Vagina (tissue), 2 donors: ENCODE data around the gene TBC1D22A. TPM values are rescaled to one million over a fixed set of nuclear protein-coding genes. Genes with fewer than 3 reads are reported as not detected.

Source experiments
- DNase-seq, 2 donors: peaks; one replicate each; pipeline ENCODE4 v3.0.0-alpha.2; 2017; ENCODE audit errors: extremely low spot score in 2 of 2
- H3K27ac ChIP-seq: fragments of 200-600 bp; sonication (generic); one replicate; pipeline ENCODE4 v1.5.1; 2019
- H3K27me3 ChIP-seq: fragments of 200-600 bp; sonication (generic); one replicate; pipeline ENCODE4 v1.5.1; 2019
- H3K36me3 ChIP-seq, 2 donors: fragments of 200-600 bp; sonication (generic); one replicate each; pipeline ENCODE4 v1.5.1; 2017 to 2019
- H3K4me1 ChIP-seq: fragments of 200-600 bp; sonication (generic); one replicate; pipeline ENCODE4 v1.5.1; 2019
- H3K4me3 ChIP-seq, 2 donors: fragments of 200-600 bp; sonication (generic); 1 replicate in 1 of 2; 2 replicates in 1 of 2; pipeline ENCODE4 v1.5.1; 2016 to 2019
- H3K9me3 ChIP-seq: fragments of 200-600 bp; sonication (generic); one replicate; pipeline ENCODE4 v1.5.1; 2019
- POLR2A ChIP-seq, 2 donors: fragments of 450-650 bp; IDR thresholded peaks; one replicate each; pipeline ENCODE4 v1.6.1; 2017; ENCODE audit warnings: antibody characterized with exemption in 2 of 2, mild to moderate bottlenecking in 2 of 2, moderate library complexity in 2 of 2
- POLR2AphosphoS5 ChIP-seq, 2 donors: sonication (generic); formaldehyde crosslinking; IDR thresholded peaks; one replicate each; pipeline ENCODE4 v1.9.0; 2017; ENCODE audit warnings: antibody characterized with exemption in 2 of 2, mild to moderate bottlenecking in 2 of 2, low read depth in 1 of 2; ENCODE audit not compliant: insufficient read depth in 1 of 2
- intact Hi-C: fragments of 100-400 bp; cut with DNase I; formaldehyde crosslinking; loops from one replicate; pipeline ENCODE4 v1.15.1; 2023
- total RNA-seq: library from RNA; depleted of rRNA; stranded (reverse); fragments of >200 nt; gene quantifications from one replicate; pipeline ENCODE4 v1.2.3, GENCODE V29; 2016
- TF ChIP-seq, protein P1 (sequence below), 3 experiments: fragments of 450-650 bp in 2 of 3; fragments of 200-600 bp in 1 of 3; sonication (generic) in 1 of 3; IDR thresholded peaks; one replicate each; pipeline ENCODE4 v1.5.1; 2017 to 2019; ENCODE audit warnings: antibody characterized with exemption in 3 of 3, mild to moderate bottlenecking in 2 of 3, moderate library complexity in 2 of 3

Gene TBC1D22A
- total RNA-seq, 1 donor from 2014 or later, result 38.3 TPM

- intact Hi-C loops, result no loop called here
- DNase-seq, result peak; percentile 69 to 79
- no peak for TF ChIP-seq POLR2AphosphoS5 (IDR thresholded peaks at IDR 0.05; ENCODE audit: insufficient read depth in 1 of 2, low read depth in 1 of 2)
- TF ChIP-seq, protein P1, sequence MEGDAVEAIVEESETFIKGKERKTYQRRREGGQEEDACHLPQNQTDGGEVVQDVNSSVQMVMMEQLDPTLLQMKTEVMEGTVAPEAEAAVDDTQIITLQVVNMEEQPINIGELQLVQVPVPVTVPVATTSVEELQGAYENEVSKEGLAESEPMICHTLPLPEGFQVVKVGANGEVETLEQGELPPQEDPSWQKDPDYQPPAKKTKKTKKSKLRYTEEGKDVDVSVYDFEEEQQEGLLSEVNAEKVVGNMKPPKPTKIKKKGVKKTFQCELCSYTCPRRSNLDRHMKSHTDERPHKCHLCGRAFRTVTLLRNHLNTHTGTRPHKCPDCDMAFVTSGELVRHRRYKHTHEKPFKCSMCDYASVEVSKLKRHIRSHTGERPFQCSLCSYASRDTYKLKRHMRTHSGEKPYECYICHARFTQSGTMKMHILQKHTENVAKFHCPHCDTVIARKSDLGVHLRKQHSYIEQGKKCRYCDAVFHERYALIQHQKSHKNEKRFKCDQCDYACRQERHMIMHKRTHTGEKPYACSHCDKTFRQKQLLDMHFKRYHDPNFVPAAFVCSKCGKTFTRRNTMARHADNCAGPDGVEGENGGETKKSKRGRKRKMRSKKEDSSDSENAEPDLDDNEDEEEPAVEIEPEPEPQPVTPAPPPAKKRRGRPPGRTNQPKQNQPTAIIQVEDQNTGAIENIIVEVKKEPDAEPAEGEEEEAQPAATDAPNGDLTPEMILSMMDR (IDR thresholded peaks at IDR 0.05), result no peak
- TF ChIP-seq POLR2A (IDR thresholded peaks at IDR 0.05), result no peak
Measured at GRCh38 chr22:47196166-47196849, 433.9 kb downstream of the TBC1D22A start.

DNA sequence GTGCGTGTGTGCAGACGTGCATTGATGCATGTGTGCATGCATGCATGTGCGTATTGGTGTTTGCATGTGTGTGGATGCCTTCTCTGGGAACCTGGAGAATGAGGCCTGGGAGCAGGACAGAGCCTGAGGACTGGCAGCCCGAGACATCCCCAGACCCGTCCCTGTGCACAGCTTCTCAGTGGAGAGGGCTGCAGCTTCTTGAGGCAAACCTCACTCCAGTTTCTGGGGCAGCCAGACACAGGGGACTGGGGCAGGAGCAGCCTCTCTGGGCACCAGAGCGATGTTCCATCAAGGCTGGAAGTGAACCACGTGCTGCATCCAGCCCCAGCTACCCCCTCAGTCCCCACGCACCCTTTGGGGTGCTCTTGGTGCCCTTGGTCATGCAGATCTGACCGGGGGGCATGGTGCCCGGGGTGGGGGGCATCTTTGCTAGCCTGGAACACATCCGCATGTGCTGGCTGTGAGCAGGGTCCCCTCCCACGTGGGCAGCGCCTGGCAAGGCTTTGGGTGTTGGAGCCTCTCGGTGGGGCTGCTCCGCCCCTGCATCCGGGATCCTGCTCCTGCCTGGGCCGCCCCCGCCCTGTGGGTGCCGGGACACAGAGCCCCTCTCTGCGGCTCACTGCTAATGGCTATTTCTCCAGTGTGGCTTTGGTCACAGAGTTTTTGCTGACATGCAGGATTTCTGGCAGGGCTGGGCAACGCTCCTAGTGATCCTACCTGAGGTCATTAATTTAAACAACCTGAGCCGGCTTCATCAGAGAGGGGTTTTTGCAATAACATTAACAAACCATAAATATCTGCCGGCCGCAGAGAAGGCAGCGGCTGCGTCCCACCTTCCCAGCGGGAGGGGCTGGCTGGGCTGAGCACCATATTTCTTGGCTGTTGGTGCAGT lies 434.7 kb downstream of the TBC1D22A start:
- DNase-seq, result peak; percentile 64 to 77
- TF ChIP-seq POLR2A (IDR thresholded peaks at IDR 0.05), result no peak
- TF ChIP-seq, protein P1 (IDR thresholded peaks at IDR 0.05), result no peak
- TF ChIP-seq POLR2AphosphoS5 (IDR thresholded peaks at IDR 0.05; ENCODE audit: insufficient read depth in 1 of 2, low read depth in 1 of 2), result no peak
- Histone ChIP-seq H3K36me3 (no peaks in the 10 kb centered on the region), H3K4me1 (no peaks in the 10 kb centered on the region), H3K27me3 (no peaks in the 10 kb centered on the region), H3K27ac (no peak overlapping the region), H3K4me3 (no peak overlapping the region), H3K9me3 (no peaks in the 10 kb centered on the region)
- intact Hi-C loops, result no loop called here

More at GRCh38 chr22:47196166-47196849, 433.9 kb downstream of the TBC1D22A start:
- no peaks in the 10 kb centered on the region for H3K36me3 ChIP-seq
- no peaks in the 10 kb centered on the region for H3K27me3 ChIP-seq
- no peak overlapping the region for H3K27ac ChIP-seq
- no peak overlapping the region for H3K4me3 ChIP-seq
- no peaks in the 10 kb centered on the region for H3K9me3 ChIP-seq
- H3K4me1 ChIP-seq, result no peaks in the 10 kb centered on the region

DNA sequence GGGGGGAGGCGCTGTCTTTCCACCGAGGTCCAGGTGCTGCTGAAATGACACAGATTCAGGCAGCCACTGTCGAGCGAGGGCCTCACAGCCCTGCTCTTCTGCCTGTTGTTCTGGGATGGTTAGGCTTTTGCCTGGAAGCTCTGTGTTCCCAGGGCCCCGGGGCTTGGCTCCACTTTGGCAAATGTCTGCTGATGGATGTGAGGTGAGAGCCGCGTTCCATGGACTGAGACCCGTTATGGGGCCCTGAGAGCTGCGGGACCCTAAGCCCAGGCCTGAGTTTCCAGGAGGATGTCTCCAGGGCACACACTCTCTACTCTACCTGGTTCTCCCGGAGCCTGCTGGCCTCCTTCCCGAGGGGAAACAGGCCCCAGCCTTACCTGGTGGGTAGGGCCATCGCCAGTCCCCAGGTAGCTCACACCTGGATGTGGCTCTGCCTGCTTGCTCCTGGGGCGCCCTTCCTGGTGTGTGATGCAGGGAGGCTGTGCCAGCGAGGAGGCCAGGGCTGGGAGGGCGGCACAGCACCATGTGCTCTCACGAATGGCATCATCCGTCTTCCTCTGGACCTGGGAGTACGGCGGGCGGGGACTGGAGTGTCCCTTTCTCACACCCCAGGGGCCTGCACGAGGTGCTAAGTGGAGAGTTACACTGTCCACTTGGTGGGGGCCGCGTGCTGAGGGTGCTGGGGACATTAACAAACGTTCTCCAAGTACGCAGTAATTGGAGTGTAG lies 435.5 kb downstream of the TBC1D22A start:
- Histone ChIP-seq H3K4me1 (no peaks in the 10 kb centered on the region), H3K36me3 (no peaks in the 10 kb centered on the region), H3K4me3 (no peak overlapping the region), H3K27ac (no peak overlapping the region), H3K27me3 (no peaks in the 10 kb centered on the region), H3K9me3 (no peaks in the 10 kb centered on the region)
- intact Hi-C loops, result no loop called here
- DNase-seq, result peak; percentile 71 to 88
- TF ChIP-seq, protein P1 (IDR thresholded peaks at IDR 0.05), result no peak
- no peak for TF ChIP-seq POLR2A (IDR thresholded peaks at IDR 0.05)
- TF ChIP-seq POLR2AphosphoS5 (IDR thresholded peaks at IDR 0.05; ENCODE audit: insufficient read depth in 1 of 2, low read depth in 1 of 2), result no peak

- no peak overlapping the region for H3K4me3 ChIP-seq
- intact Hi-C loops, result no loop called here
- no peak overlapping the region for H3K27ac ChIP-seq
- no peaks in the 10 kb centered on the region for H3K27me3 ChIP-seq
- no peaks in the 10 kb centered on the region for H3K4me1 ChIP-seq
- DNase-seq, result peak; percentile 52 to 55
- TF ChIP-seq POLR2A (IDR thresholded peaks at IDR 0.05) (no peak), POLR2AphosphoS5 (IDR thresholded peaks at IDR 0.05; ENCODE audit: insufficient read depth in 1 of 2, low read depth in 1 of 2) (no peak)
- TF ChIP-seq, protein P1 (IDR thresholded peaks at IDR 0.05), result no peak
- H3K9me3 ChIP-seq, result no peaks in the 10 kb centered on the region
- H3K36me3 ChIP-seq, result no peaks in the 10 kb centered on the region
Measured at GRCh38 chr22:47198801-47199251, 436.4 kb downstream of the TBC1D22A start.
